Measurements from ENCODE around the gene SYS1. TPM values are rescaled to one million over a fixed set of nuclear protein-coding genes. Genes with fewer than 3 reads are reported as not detected.

The SYS1 gene
- total RNA-seq, result 16.8 and 19.8 TPM in 2 replicates

GRCh38 chr20:45362804-45363610 lies at the start of gene SYS1:
Gene SYS1 (plus strand): TSS chr20:45363156. CDS start chr20:45363532, 376 bp downstream.

GRCh38 chr20:45347936-45348778 lies 14.8 kb upstream of the SYS1 start, which contains the start of gene SDC4:
Gene SDC4 (minus strand): TSS chr20:45348424. CDS start chr20:45348384, 40 bp downstream.

GRCh38 chr20:45378191-45378590 lies 15.2 kb downstream of the SYS1 start, which contains the start of gene TP53TG5:
Gene TP53TG5 (minus strand): TSS chr20:45378325. CDS start chr20:45378236, 89 bp downstream.

GRCh38 chr20:45407783-45408645 lies 45.1 kb downstream of the SYS1 start, which contains the start of gene DBNDD2:
Gene DBNDD2 (plus strand): TSS chr20:45408289. CDS start chr20:45408468, 179 bp downstream.

GRCh38 chr20:45415822-45416637 lies 53.1 kb downstream of the SYS1 start, which contains the start of gene PIGT:
Gene PIGT (plus strand): TSS chr20:45416141. CDS start chr20:45416157, 16 bp downstream.

Other genes starting within 250 kb of the SYS1 start
- gene WFDC5, start 248.0 kb upstream of the SYS1 start, total RNA-seq, result not detected in 2 replicates
- not detected in 2 replicates for gene WFDC12, start 238.7 kb upstream of the SYS1 start, total RNA-seq
- gene PI3, start 188.3 kb upstream of the SYS1 start, total RNA-seq, result not detected in 2 replicates
- not detected in 2 replicates for gene SEMG1, start 156.1 kb upstream of the SYS1 start, total RNA-seq
- gene SEMG2, start 141.8 kb upstream of the SYS1 start, total RNA-seq, result not detected in 2 replicates
- not detected in 2 replicates for gene SLPI, start 108.6 kb upstream of the SYS1 start, total RNA-seq
- not detected in 2 replicates for gene RBPJL, start 56.3 kb upstream of the SYS1 start, total RNA-seq
- gene MATN4, start 54.9 kb upstream of the SYS1 start, total RNA-seq, result not detected in 2 replicates
- gene SDC4, start 14.7 kb upstream of the SYS1 start, total RNA-seq, result 65.5 and 71.7 TPM in 2 replicates
- not detected in 2 replicates for gene TP53TG5, start 15.2 kb downstream of the SYS1 start, total RNA-seq
- gene DBNDD2, start 45.1 kb downstream of the SYS1 start, total RNA-seq, result 2.4 and 2.9 TPM in 2 replicates
- gene PIGT, start 53.0 kb downstream of the SYS1 start, total RNA-seq, result 85.3 and 91.4 TPM in 2 replicates
- not detected in 2 replicates for gene WFDC2, start 106.6 kb downstream of the SYS1 start, total RNA-seq
- not detected in 2 replicates for gene SPINT3, start 152.5 kb downstream of the SYS1 start, total RNA-seq
- gene WFDC6, start 176.3 kb downstream of the SYS1 start, total RNA-seq, result not detected in 2 replicates
- gene EPPIN, start 184.2 kb downstream of the SYS1 start, total RNA-seq, result not detected in 2 replicates
- gene WFDC8, start 216.1 kb downstream of the SYS1 start, total RNA-seq, result not detected in 2 replicates

Data from cardiac ventricle fibroblast (primary cell).